Measurements from ENCODE around the gene IL17RA. TPM values are rescaled to one million over a fixed set of nuclear protein-coding genes. Genes with fewer than 3 reads are reported as not detected.

Gene IL17RA
- total RNA-seq, 1 donor from 2014 or later = 7.5 TPM

- ATAC-seq (ENCODE audit: poor library complexity) (no peak), DNase-seq (no peak)
- intact Hi-C loops (cut with DNase I) = loop anchor here (5.0 kb wide), 1 partner anchor 52 kb away; no protein-coding TSS in a partner anchor
Measured at GRCh38 chr22:17114898-17115235, 30.1 kb downstream of the IL17RA start.

- intact Hi-C loops (cut with DNase I) = loop anchor here (5.0 kb wide), 1 partner anchor 52 kb away; no protein-coding TSS in a partner anchor
- ATAC-seq (ENCODE audit: poor library complexity) (no peak), DNase-seq (no peak)
Measured at GRCh38 chr22:17115236-17115635, 30.4 kb downstream of the IL17RA start.

GRCh38 chr22:17115945-17116565, 31.3 kb downstream of the IL17RA start:
- DNase-seq = no peak
- no peak for ATAC-seq (ENCODE audit: poor library complexity)
- intact Hi-C loops (cut with DNase I) = loop anchor here (5.0 kb wide), 1 partner anchor 51 kb away; no protein-coding TSS in a partner anchor

- ATAC-seq (ENCODE audit: poor library complexity) = no peak
- intact Hi-C loops (cut with DNase I) = loop anchor here (5.0 kb wide), 1 partner anchor 51 kb away; no protein-coding TSS in a partner anchor
- DNase-seq = no peak
Measured at GRCh38 chr22:17116572-17117330, 32.0 kb downstream of the IL17RA start.

- intact Hi-C loops (cut with DNase I) = loop anchor here (5.0 kb wide), 1 partner anchor 50 kb away; no protein-coding TSS in a partner anchor
- ATAC-seq (ENCODE audit: poor library complexity) (no peak), DNase-seq (no peak)
Measured at GRCh38 chr22:17117400-17117799, 32.6 kb downstream of the IL17RA start.

- no peak for DNase-seq
- intact Hi-C loops (cut with DNase I) = loop anchor here (5.0 kb wide), 1 partner anchor 49 kb away; no protein-coding TSS in a partner anchor
- no peak for ATAC-seq (ENCODE audit: poor library complexity)
Measured at GRCh38 chr22:17117890-17118289, 33.1 kb downstream of the IL17RA start.

- ATAC-seq (ENCODE audit: poor library complexity) = no peak
- intact Hi-C loops (cut with DNase I) = loop anchor here (5.0 kb wide), 1 partner anchor 49 kb away; no protein-coding TSS in a partner anchor
- DNase-seq = no peak
Measured at GRCh38 chr22:17118342-17118741, 33.5 kb downstream of the IL17RA start.

GRCh38 chr22:17119481-17120202, 34.8 kb downstream of the IL17RA start:
- ATAC-seq (ENCODE audit: poor library complexity) (peak; percentile 56), DNase-seq (peak; percentile 78)
- intact Hi-C loops (cut with DNase I) = loop anchor here (5.0 kb wide), 1 partner anchor 48 kb away; no protein-coding TSS in a partner anchor

GRCh38 chr22:17120281-17120680, 35.5 kb downstream of the IL17RA start:
- ATAC-seq (ENCODE audit: poor library complexity) (peak; percentile 27), DNase-seq (peak; percentile 72)
- intact Hi-C loops (cut with DNase I) = no loop called here

GRCh38 chr22:17120711-17121232, 36.0 kb downstream of the IL17RA start:
- ATAC-seq (ENCODE audit: poor library complexity) (no peak), DNase-seq (no peak)
- intact Hi-C loops (cut with DNase I) = no loop called here

GRCh38 chr22:17121233-17122195, 36.7 kb downstream of the IL17RA start, which contains the start of gene TMEM121B:
Gene TMEM121B, minus strand, starts transcription at chr22:17121360. Its CDS starts 233 bp downstream, at chr22:17121127.
- intact Hi-C loops (cut with DNase I) = no loop called here
- DNase-seq (peak; percentile 89), ATAC-seq (ENCODE audit: poor library complexity) (peak; percentile 82)

- ATAC-seq (ENCODE audit: poor library complexity) = no peak
- no peak for DNase-seq
- intact Hi-C loops (cut with DNase I) = no loop called here
Measured at GRCh38 chr22:17130199-17130598, 45.4 kb downstream of the IL17RA start.

GRCh38 chr22:17131686-17132085, 46.9 kb downstream of the IL17RA start:
- no peak for DNase-seq
- ATAC-seq (ENCODE audit: poor library complexity) = peak; percentile 82
- intact Hi-C loops (cut with DNase I) = no loop called here

GRCh38 chr22:17132112-17132511, 47.3 kb downstream of the IL17RA start:
- ATAC-seq (ENCODE audit: poor library complexity) (peak; percentile 95), DNase-seq (no peak)
- intact Hi-C loops (cut with DNase I) = no loop called here

GRCh38 chr22:17133137-17133536, 48.3 kb downstream of the IL17RA start:
- DNase-seq (no peak), ATAC-seq (ENCODE audit: poor library complexity) (no peak)
- intact Hi-C loops (cut with DNase I) = no loop called here

- intact Hi-C loops (cut with DNase I) = no loop called here
- ATAC-seq (ENCODE audit: poor library complexity) = no peak
- DNase-seq = no peak
Measured at GRCh38 chr22:17135153-17135760, 50.5 kb downstream of the IL17RA start.

GRCh38 chr22:17137170-17137569, 52.4 kb downstream of the IL17RA start:
- intact Hi-C loops (cut with DNase I) = no loop called here
- no peak for DNase-seq
- no peak for ATAC-seq (ENCODE audit: poor library complexity)

Data from Right ventricle myocardium superior (tissue), 1 donor.